ENCODE data around the gene HAPLN2.
A peak's percentile ranks its signal among the peaks of the same experiment; 100 is the strongest.
"Not testable (repeated sequence)": the region's sequence is repeated elsewhere in the genome, so short reads cannot be mapped to it uniquely, and the experiment has no call there.

Gene HAPLN2

DNA sequence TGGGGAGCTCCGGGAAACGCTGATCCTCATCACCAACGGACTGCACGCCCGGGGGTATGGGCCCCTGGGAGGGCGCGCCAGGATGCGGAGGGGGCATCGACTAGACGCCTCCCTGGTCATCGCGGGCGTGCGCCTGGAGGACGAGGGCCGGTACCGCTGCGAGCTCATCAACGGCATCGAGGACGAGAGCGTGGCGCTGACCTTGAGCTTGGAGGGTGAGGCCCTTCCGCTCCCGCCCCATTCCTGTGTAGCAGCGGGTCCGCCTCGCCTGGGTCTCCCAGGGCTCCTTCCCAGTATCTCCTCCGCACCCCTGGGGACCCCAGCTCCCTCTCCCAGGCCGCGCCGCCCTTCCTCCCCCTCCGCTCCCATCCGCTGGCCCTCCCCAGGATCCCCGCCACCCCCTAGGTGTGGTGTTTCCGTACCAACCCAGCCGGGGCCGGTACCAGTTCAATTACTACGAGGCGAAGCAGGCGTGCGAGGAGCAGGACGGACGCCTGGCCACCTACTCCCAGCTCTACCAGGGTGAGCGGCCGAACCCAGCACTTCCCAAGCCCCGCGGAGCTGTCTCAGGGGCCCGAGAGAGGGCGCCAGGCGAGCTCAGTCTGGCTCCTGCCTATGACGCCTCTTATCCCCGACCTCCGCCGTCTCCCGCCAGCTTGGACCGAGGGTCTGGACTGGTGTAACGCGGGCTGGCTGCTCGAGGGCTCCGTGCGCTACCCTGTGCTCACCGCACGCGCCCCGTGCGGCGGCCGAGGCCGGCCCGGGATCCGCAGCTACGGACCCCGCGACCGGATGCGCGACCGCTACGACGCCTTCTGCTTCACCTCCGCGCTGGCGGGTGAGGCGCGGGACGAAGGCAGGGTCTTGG lies 5.0 kb downstream of the HAPLN2 start:
- peak; percentile 65 for DNase-seq

- DNase-seq = no peak
Measured at GRCh38 chr1:156624814-156625435, 5.7 kb downstream of the HAPLN2 start.

- peak; percentile 74 for DNase-seq
Measured at GRCh38 chr1:156625436-156626078, 6.3 kb downstream of the HAPLN2 start.

DNA sequence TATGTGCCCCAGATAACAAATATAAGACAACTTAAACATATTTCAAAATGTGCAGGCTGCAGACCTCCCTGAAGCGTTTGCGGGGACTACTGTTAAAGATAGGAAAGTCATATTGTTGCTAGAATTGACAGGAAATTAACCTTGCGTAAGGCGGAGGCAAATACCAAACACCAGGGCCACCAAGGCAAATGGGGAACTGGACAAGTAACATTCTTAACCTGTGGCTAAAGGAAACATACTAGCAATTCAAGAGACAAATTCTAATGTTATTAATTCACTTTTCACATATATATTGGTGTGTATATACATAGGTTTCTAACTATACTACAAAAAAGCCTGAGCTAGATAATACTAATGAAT lies 6.8 kb downstream of the HAPLN2 start:
- DNase-seq = no peak

- peak; percentile 69 for DNase-seq
Measured at GRCh38 chr1:156627313-156627880, 8.2 kb downstream of the HAPLN2 start.

GRCh38 chr1:156629823-156630449 lies 10.7 kb downstream of the HAPLN2 start:
- no peak for DNase-seq

- not testable (repeated sequence) for DNase-seq
Measured at GRCh38 chr1:156631152-156631551, 11.9 kb downstream of the HAPLN2 start.

GRCh38 chr1:156632355-156632754 lies 13.1 kb downstream of the HAPLN2 start:
- DNase-seq = no peak

GRCh38 chr1:156638189-156638985 lies 19.2 kb downstream of the HAPLN2 start:
- no peak for DNase-seq

GRCh38 chr1:156639601-156640101 lies 20.4 kb downstream of the HAPLN2 start:
- no peak for DNase-seq

GRCh38 chr1:156640842-156641706 lies 21.9 kb downstream of the HAPLN2 start:
- DNase-seq = no peak

- DNase-seq = no peak
Measured at GRCh38 chr1:156641761-156642264, 22.6 kb downstream of the HAPLN2 start, which contains the start of gene BCAN. BCAN (plus strand) TSS chr1:156642117; CDS start chr1:156646055, 3,938 bp downstream.

DNA sequence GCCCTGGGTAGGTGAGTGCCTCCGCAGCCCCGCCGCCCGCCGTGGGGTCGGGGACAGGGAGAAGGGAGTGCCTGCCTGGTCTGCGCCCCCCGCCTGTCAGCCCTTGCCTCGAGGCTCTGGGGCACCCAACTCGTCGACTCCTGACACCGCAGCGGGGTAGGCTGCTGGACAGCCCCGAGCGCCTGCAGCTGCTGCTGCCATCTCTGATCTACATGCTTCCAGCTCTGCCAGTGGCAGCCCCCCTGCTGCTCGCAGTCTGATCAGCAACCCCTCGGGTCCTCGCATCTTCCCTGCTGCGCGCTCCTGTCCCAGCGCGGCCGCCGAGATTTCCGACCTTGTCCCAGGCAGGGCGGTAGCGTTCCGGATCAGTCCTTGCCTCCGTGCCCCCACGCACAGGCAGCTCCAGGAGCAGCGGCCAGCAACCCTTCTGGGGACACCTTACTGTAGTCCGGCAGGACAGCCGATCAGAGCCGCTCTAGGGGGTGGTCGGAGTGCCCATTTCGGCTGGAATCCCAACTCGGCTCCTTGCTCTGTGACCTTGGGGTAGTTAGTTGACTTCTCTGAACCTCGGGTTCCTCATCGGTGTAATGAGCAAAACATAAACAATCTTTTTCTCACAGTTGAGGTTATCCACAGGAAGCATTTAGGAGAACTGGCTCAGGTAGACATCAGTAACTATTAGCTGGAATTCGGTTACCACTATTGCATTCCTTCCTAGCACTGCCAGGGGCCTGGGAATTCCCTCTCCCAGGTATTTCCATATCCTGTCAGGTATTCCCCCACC lies 23.2 kb downstream of the HAPLN2 start:
- no peak for DNase-seq

DNA sequence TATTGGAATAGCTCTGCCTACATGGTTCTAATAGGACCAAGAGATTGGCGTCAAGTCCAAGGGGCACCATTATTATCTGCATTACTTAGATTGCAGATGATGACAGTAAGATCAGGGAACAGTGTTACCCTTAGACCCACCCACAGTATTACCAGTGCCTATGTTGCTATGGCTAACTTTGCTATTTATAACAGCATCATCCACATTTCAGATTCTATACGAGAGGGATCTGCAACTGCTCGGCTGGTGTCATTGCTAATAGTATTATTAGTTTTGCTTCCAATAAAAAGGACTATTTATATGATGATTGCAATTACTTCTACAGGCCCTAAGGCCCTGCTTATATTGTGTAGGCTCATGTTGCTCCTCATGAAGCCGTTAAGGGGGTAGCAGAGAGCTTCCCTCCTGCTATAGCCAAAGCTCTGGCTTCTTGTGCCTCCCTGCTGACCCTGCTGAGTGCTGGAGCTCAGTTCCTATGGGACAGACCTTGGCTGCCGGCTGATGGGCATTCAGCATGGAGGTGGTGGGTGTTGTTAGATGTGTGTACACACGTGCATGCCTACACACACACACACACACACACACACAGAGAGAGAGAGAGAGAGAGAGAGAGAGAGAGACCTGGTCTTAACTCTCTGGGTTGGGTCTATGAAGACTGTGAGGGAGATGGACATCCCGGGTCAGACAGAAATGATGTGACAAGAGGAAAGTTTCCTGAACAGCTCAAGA lies 24.0 kb downstream of the HAPLN2 start:
- DNase-seq = no peak

DNA sequence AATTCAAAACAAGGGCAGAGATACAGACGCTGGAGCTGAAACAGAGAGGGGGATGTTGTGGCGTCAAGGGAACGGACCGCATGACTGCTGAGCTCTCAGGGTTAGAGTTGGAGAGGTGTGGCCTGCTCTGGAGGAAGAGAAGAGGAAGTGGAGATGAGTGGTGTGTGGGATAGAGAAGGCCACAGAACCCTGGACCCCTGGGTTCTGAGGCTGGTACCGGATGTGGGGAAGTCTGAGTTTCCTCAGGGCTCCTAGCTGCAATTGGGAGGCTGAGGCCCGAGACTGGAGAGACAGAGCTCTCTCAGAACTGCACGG lies 24.5 kb downstream of the HAPLN2 start:
- DNase-seq = peak; percentile 44

GRCh38 chr1:156644146-156644545 lies 24.9 kb downstream of the HAPLN2 start:
- no peak for DNase-seq

DNA sequence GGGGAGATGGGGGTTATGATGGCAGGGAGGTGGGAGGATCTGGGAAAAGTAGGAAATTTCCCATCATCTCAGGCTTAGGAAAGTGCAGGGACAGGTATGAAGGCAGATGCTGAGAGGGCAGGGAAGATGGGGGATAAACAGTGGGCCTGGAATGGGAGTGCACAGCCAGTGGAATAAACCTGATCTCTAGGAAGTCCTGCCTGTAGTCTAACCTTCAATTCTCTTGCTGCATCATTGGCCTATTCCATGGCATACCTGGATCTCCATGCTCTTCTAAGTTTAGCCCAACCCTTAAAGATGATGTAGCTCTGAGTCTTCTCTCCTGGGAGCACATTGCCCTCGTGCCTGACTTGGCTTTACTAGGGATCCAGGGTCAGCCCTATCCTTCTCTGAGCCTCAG lies 25.4 kb downstream of the HAPLN2 start:
- no peak for DNase-seq

GRCh38 chr1:156645056-156645455 lies 25.8 kb downstream of the HAPLN2 start:
- no peak for DNase-seq

DNA sequence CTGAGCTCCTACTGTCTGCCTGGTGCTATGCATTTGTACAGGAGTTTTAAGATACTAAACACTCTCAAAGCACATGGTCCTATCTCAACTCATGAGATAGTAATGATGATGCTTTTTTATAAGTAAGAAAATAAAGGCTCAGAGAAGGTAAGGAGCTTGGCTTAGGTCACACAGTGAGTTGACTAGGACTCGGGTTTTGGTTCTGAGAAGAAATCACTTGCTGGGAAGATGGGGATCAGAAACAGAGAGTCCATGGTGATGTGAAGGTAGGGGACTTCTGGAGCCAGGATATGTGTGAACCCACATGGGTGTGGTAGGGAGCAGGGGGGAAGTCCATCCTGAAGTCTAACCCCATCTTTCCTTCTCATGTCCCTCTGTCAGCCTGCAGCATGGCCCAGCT lies 26.5 kb downstream of the HAPLN2 start:
- DNase-seq = no peak
